ENCODE results near the gene PDK4.
"Not testable (repeated sequence)": the region's sequence is repeated elsewhere in the genome, so short reads cannot be mapped to it uniquely, and the experiment has no call there.

The PDK4 gene

DNA sequence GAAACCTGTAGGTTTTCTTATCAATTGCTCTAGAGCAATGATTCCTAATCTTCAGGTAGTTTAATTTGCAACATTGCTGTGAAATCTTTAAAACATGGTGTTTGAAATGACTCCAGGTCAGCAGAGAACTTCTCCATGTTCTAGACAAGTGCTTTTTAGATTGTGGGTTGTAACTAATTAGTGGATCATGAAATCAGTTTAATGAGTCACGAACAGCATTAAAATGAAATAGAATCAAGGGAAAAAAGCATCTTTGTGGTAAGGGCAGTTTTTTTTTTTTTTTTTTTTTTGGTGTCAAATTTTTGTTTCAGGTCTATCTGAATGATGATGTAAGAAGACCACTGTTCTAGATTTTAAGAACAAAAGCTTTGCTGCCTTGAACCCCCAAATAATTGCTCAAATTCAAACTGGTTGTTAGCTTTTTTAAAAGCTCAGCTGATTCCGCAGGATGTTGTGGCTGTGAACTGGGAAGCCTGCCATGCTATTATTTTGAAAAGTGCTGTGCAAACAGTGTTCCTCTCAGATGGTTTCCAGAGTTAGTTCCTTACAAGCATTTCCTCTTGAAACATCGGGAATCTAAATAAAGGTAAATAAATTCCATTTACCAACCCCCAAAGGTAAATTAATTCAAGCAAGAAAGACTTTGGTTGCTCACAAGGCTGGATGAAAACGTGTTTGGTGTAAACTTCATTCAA, 13.1 kb upstream of the PDK4 start:
- Histone ChIP-seq H3K9ac (ENCODE audit: insufficient read length) (no peak overlapping the region), H3K4me3 (peak overlapping the region; percentile 60), H3K36me3 (ENCODE audit: insufficient read depth, low read length) (no peaks in the 10 kb centered on the region), H3K27ac (peak overlapping the region; percentile 79), H3K9me3 (ENCODE audit: low read depth, low read length) (no peaks in the 10 kb centered on the region)
- TF ChIP-seq FOXP2 (optimal IDR thresholded peaks at IDR 0.05; ENCODE audit: control extremely low read depth, extremely low read length, insufficient read depth) (peak; percentile 87), EZH2 (IDR thresholded peaks at IDR 0.05) (no peak), POLR2AphosphoS5 (IDR thresholded peaks at IDR 0.05; ENCODE audit: borderline replicate concordance, low read depth, low read length) (peak; percentile 21; the same call in 1 of the 2 replicates)
- peak; percentile 60 for DNase-seq (ENCODE audit: low read depth, low spot score)

DNA sequence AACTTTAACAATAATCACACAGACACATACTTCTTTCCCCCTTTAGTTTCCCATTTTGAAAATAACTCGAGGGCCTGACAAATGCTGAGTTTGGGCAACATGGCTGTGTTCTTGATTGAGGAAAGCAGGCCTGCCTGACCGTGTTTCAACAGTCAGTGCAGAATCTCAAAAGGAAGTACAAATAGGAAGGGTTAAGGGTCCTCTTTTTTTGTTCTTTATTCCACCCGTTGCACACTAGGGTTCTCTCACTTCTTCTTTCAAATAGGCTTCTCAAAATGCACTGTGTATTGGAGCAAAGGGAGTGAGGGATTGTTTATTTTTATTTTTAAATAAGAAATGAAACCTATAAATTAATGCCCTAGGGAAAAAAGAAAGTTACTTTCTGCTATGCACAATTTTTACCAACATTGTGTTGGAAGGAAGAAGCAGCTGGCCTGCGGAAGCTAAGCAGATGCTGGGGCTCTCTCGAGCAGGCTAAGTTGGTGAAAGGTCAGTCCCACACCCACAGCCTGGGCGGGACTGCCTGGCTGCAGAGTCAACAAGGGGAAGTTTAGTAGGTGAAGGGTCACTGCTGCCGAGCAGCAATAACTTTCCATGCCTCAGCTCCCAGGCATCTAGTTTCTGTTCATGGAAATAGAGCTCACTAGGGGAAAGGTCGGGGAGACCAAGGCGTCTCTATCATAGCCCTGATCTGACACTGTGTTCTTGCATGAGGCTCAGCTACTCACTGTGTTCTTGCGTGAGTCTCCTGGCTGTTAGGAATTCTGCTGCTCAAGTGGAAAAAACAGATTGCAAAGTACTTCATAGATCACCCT, 12.2 kb upstream of the PDK4 start:
- no peak for DNase-seq (ENCODE audit: low read depth, low spot score)
- H3K9ac ChIP-seq (ENCODE audit: insufficient read length): no peak overlapping the region
- H3K27ac ChIP-seq: peak overlapping the region; percentile 79
- TF ChIP-seq FOXP2 (optimal IDR thresholded peaks at IDR 0.05; ENCODE audit: control extremely low read depth, extremely low read length, insufficient read depth) (no peak), EZH2 (IDR thresholded peaks at IDR 0.05) (no peak), POLR2AphosphoS5 (IDR thresholded peaks at IDR 0.05; ENCODE audit: borderline replicate concordance, low read depth, low read length) (no peak)
- H3K9me3 ChIP-seq (ENCODE audit: low read depth, low read length): no peaks in the 10 kb centered on the region
- peak overlapping the region; percentile 60; the same call in 1 of the 2 replicates for H3K4me3 ChIP-seq
- H3K36me3 ChIP-seq (ENCODE audit: insufficient read depth, low read length): no peaks in the 10 kb centered on the region

DNA sequence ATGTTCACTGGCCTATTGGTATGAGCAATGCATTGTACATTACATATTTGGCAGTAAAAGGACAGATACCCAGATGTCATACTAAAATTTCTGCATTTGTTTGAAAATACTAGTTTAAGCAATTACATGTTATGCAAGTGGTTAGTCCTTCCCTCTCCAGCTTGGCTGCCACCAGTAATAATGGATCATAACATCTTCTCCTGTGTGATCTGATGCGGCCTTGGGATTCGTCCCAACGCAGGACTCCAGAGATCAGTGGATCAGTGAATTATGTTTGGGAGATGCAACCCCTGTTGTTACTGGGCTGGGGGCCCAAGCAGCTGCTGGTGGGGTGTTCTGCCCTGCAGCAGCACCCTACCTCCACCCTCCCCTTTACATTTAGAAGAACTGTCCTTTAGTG, 11.2 kb upstream of the PDK4 start:
- TF ChIP-seq FOXP2 (optimal IDR thresholded peaks at IDR 0.05; ENCODE audit: control extremely low read depth, extremely low read length, insufficient read depth) (no peak), EZH2 (IDR thresholded peaks at IDR 0.05) (no peak), POLR2AphosphoS5 (IDR thresholded peaks at IDR 0.05; ENCODE audit: borderline replicate concordance, low read depth, low read length) (no peak)
- Histone ChIP-seq H3K4me3 (no peak overlapping the region), H3K9ac (ENCODE audit: insufficient read length) (no peak overlapping the region), H3K9me3 (ENCODE audit: low read depth, low read length) (no peaks in the 10 kb centered on the region), H3K27ac (no peak overlapping the region), H3K36me3 (ENCODE audit: insufficient read depth, low read length) (no peaks in the 10 kb centered on the region)
- DNase-seq (ENCODE audit: low read depth, low spot score): no peak

DNA sequence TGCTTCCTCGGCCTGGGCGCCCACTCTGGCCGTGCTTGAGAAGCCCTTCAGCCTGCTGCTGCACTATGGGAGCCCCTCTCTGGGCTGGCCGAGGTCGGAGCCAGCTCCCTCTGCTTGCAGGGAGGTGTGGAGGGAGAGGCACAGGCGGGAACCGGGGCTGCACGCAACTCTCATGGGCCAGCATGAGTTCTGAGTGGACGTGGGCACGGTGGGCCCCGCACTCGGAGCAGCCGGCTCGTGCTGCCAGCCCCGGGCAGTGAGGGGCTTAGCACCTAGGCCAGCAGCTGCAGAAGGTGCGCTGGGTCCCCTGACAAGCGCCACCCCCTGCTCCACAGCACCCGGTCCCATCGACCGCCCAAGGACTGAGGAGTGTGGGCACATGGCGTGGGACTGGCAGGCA, 9.0 kb upstream of the PDK4 start:
- H3K27ac ChIP-seq: no peak overlapping the region
- no peak overlapping the region for H3K4me3 ChIP-seq
- no peaks in the 10 kb centered on the region for H3K9me3 ChIP-seq (ENCODE audit: low read depth, low read length)
- no peak for TF ChIP-seq EZH2 (IDR thresholded peaks at IDR 0.05)
- TF ChIP-seq FOXP2 (optimal IDR thresholded peaks at IDR 0.05; ENCODE audit: control extremely low read depth, extremely low read length, insufficient read depth): no peak
- TF ChIP-seq POLR2AphosphoS5 (IDR thresholded peaks at IDR 0.05; ENCODE audit: borderline replicate concordance, low read depth, low read length): no peak
- no peaks in the 10 kb centered on the region for H3K36me3 ChIP-seq (ENCODE audit: insufficient read depth, low read length)
- H3K9ac ChIP-seq (ENCODE audit: insufficient read length): no peak overlapping the region
- DNase-seq (ENCODE audit: low read depth, low spot score): no peak

DNA sequence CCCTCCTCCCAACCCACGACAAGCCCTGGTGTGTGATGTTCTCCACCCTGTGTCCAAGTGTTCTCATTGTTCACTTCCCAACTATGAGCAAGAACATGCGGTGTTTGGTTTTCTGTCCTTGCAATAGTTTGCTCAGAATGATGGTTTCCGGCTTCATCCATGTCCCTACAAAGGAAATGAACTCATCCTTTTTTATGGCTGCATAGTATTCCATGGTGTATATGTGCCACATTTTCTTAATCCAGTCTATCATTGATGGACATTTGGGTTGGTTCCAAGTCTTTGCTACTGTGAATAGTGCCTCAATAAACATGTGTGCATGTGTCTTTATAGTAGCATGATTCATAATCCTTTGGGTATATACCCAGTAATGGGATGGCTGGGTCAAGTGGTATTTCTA, 8.5 kb upstream of the PDK4 start:
- not testable (repeated sequence) for H3K27ac ChIP-seq; H3K9ac ChIP-seq (ENCODE audit: insufficient read length); H3K9me3 ChIP-seq (ENCODE audit: low read depth, low read length); H3K4me3 ChIP-seq; H3K36me3 ChIP-seq (ENCODE audit: insufficient read depth, low read length); DNase-seq (ENCODE audit: low read depth, low spot score)

DNA sequence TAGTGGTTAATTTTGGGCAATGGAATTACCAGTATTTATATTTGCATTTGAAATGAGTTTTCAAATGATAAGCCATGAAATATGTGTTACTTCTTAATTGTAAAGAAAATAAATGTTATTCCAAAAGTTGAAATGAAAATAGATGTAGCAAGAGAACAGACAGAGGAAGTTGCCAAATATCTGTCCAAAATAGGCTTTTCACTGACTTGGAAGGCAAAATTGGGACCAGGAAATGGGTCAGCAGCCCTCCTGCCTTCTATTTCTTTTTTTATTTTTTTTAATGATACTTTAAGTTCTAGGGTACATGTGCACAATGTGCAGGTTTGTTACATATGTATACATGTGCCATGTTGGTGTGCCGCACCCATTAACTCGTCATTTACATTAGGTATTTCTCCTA, 8.1 kb upstream of the PDK4 start:
- DNase-seq (ENCODE audit: low read depth, low spot score): not testable (repeated sequence)

DNA sequence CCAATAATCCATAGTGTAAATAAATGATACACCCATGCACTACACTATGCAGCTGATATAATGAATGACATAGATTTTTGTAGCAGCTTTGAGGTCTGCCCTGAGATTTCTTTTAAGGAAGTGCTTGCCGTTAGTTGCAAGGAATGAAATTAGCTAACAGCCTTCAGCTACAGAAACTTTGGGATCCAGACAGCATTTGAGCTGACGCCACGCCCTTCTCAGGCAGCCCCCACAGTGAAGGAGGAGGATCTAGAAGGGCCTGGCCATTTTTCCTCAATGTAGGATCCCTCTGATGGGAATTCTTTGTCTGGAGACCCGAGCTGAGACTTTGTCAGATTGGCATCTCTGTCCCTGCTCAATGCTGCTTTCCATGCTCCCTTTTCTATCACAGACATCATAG, 6.1 kb upstream of the PDK4 start:
- DNase-seq (ENCODE audit: low read depth, low spot score): no peak
- TF ChIP-seq EZH2 (IDR thresholded peaks at IDR 0.05): no peak
- TF ChIP-seq POLR2AphosphoS5 (IDR thresholded peaks at IDR 0.05; ENCODE audit: borderline replicate concordance, low read depth, low read length): no peak
- no peak for TF ChIP-seq FOXP2 (optimal IDR thresholded peaks at IDR 0.05; ENCODE audit: control extremely low read depth, extremely low read length, insufficient read depth)
- no peak overlapping the region for H3K27ac ChIP-seq

More for the DNA sequence above, 8.1 kb upstream of the PDK4 start:
- not testable (repeated sequence) for H3K9ac ChIP-seq (ENCODE audit: insufficient read length); H3K36me3 ChIP-seq (ENCODE audit: insufficient read depth, low read length); H3K27ac ChIP-seq; H3K9me3 ChIP-seq (ENCODE audit: low read depth, low read length); H3K4me3 ChIP-seq

DNA sequence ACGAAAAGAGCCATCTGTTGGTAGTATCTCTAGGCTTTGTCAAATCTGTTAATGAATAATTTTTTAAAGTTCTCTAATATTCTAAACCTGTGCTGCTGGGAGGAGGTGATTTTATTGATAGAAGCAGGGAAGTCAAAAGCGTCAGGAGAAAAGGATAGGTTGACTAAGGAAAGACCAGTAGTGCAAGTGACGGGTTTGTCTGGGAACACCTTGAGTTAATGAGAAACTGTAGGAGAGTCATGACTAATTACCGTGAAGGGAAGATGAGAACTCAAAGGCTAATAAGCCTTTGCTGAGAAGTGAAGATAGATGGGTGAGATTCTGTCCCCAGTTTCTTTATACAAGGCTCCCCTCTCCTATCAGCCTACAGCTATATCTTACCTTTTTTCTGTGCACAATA, 5.0 kb upstream of the PDK4 start:
- Histone ChIP-seq H3K4me3 (no peak overlapping the region), H3K9me3 (ENCODE audit: low read depth, low read length) (no peaks in the 10 kb centered on the region), H3K36me3 (ENCODE audit: insufficient read depth, low read length) (no peaks in the 10 kb centered on the region), H3K27ac (no peak overlapping the region), H3K9ac (ENCODE audit: insufficient read length) (no peak overlapping the region)
- DNase-seq (ENCODE audit: low read depth, low spot score): no peak
- TF ChIP-seq FOXP2 (optimal IDR thresholded peaks at IDR 0.05; ENCODE audit: control extremely low read depth, extremely low read length, insufficient read depth): no peak
- TF ChIP-seq POLR2AphosphoS5 (IDR thresholded peaks at IDR 0.05; ENCODE audit: borderline replicate concordance, low read depth, low read length): no peak
- no peak for TF ChIP-seq EZH2 (IDR thresholded peaks at IDR 0.05)

More for the DNA sequence above, 6.1 kb upstream of the PDK4 start:
- Histone ChIP-seq H3K9ac (ENCODE audit: insufficient read length) (no peak overlapping the region), H3K4me3 (no peak overlapping the region), H3K9me3 (ENCODE audit: low read depth, low read length) (no peaks in the 10 kb centered on the region), H3K36me3 (ENCODE audit: insufficient read depth, low read length) (no peaks in the 10 kb centered on the region)

DNA sequence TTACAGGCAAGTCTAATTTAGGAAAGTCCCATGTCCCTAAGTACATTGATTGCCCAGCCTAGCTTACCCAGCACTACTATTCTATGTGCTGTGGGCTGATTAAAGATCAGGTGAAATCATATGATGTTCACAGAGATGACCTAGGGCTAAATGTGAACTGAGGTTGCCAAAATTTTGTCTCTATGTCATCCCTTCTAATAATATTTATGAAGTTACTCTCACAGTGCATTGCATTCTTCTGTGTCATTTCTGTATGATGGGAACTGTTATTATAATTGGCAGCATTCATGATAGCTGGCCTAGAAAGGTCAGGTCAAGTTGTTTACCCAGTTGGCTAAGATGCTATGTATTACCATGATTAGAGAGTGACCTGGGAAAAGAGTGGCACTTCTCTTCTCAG, 2.8 kb upstream of the PDK4 start:
- no peak for DNase-seq (ENCODE audit: low read depth, low spot score)
- H3K9ac ChIP-seq (ENCODE audit: insufficient read length): no peak overlapping the region
- no peak overlapping the region for H3K27ac ChIP-seq
- no peaks in the 10 kb centered on the region for H3K36me3 ChIP-seq (ENCODE audit: insufficient read depth, low read length)
- H3K9me3 ChIP-seq (ENCODE audit: low read depth, low read length): no peaks in the 10 kb centered on the region
- H3K4me3 ChIP-seq: no peak overlapping the region
- TF ChIP-seq EZH2 (IDR thresholded peaks at IDR 0.05) (no peak), FOXP2 (optimal IDR thresholded peaks at IDR 0.05; ENCODE audit: control extremely low read depth, extremely low read length, insufficient read depth) (no peak)
